Measurements from ENCODE around the gene FRYL. TPM values are rescaled to one million over a fixed set of nuclear protein-coding genes. Genes with fewer than 3 reads are reported as not detected.

Gene FRYL
- total and polyA plus RNA-seq, 7 experiments from 2014 or later = 25.4 to 126 (median 102) TPM

- Histone ChIP-seq H3K4me1 (ENCODE audit: control insufficient read depth in 2 of 2, insufficient read depth in 2 of 2, low read length in 2 of 2) (no peaks in the 10 kb centered on the region), H3K4me3 (ENCODE audit: low read length) (no peak overlapping the region), H3K27me3 (ENCODE audit: control insufficient read depth in 2 of 2, insufficient read depth in 2 of 2, low read length in 2 of 2) (no peaks in the 10 kb centered on the region), H3K9me3 (ENCODE audit: control insufficient read depth in 2 of 3, low read length in 3 of 3) (no peaks in the 10 kb centered on the region), H3K27ac (ENCODE audit: low read depth, low read length) (no peak overlapping the region), H3K36me3 (ENCODE audit: control insufficient read depth in 2 of 3, insufficient read depth in 3 of 3, low read length in 3 of 3) (peaks cover 0 to 20% (median 0%) of the 10 kb centered on the region in 3 experiments)
- intact Hi-C loops (cut with micrococcal nuclease) = no loop called here
- peaks cover 0 to 41% (median 11%) of the 10 kb centered on the region in 5 donors for H3K36me3 Mint-ChIP-seq
- H3K4me1 Mint-ChIP-seq = peaks cover 0 to 5% (median 0%) of the 10 kb centered on the region in 7 donors
- ChIA-PET CTCF (no interaction called here), POLR2A (no interaction called here)
- DNase-seq (no peak), ATAC-seq (no peak)
- H3K4me3 Mint-ChIP-seq = no peak overlapping the region
- no peaks in the 10 kb centered on the region for H3K27me3 Mint-ChIP-seq
- H3K27ac Mint-ChIP-seq = peak overlapping the region in 2 of 9 donors; percentile 2 to 38
- no peaks in the 10 kb centered on the region for H3K9me3 Mint-ChIP-seq
Measured at GRCh38 chr4:48604527-48604926, 175.6 kb downstream of the FRYL start.

DNA sequence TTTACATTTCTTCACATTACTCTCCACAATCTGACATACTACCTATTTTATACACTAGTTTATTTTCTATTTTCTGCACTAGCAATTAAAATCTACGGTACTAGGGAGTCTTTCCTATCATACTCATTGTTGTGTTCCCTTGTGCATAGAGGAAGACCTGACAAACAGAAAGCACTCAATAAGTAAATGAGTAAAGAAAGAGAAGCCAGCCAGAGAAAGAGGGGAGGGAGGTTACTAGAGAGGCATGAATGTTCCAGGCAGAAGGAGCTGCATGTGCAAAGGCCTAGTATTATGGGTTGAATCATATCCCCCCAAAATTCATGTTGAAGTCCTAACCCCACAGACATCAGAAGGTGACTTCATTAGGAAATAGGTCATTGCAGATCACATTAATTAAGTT is 176.0 kb downstream of the FRYL start:
- no peak overlapping the region for H3K4me3 Mint-ChIP-seq
- Histone ChIP-seq H3K27me3 (ENCODE audit: control insufficient read depth in 2 of 2, insufficient read depth in 2 of 2, low read length in 2 of 2) (no peaks in the 10 kb centered on the region), H3K4me1 (ENCODE audit: control insufficient read depth in 2 of 2, insufficient read depth in 2 of 2, low read length in 2 of 2) (no peaks in the 10 kb centered on the region), H3K27ac (ENCODE audit: low read depth, low read length) (no peak overlapping the region), H3K36me3 (ENCODE audit: control insufficient read depth in 2 of 3, insufficient read depth in 3 of 3, low read length in 3 of 3) (peaks cover 0 to 20% (median 0%) of the 10 kb centered on the region in 3 experiments), H3K4me3 (ENCODE audit: low read length) (no peak overlapping the region), H3K9me3 (ENCODE audit: control insufficient read depth in 2 of 3, low read length in 3 of 3) (no peaks in the 10 kb centered on the region)
- peaks cover 0 to 46% (median 9%) of the 10 kb centered on the region in 5 donors for H3K36me3 Mint-ChIP-seq
- intact Hi-C loops (cut with micrococcal nuclease) = no loop called here
- ATAC-seq = no peak
- peaks cover 0 to 5% (median 0%) of the 10 kb centered on the region in 7 donors for H3K4me1 Mint-ChIP-seq
- no peaks in the 10 kb centered on the region for H3K27me3 Mint-ChIP-seq
- no peaks in the 10 kb centered on the region for H3K9me3 Mint-ChIP-seq
- CTCF ChIA-PET = no interaction called here
- DNase-seq = no peak
- POLR2A ChIA-PET = no interaction called here
- H3K27ac Mint-ChIP-seq = peak overlapping the region in 3 of 9 donors; percentile 25 to 80 (median 38)

DNA sequence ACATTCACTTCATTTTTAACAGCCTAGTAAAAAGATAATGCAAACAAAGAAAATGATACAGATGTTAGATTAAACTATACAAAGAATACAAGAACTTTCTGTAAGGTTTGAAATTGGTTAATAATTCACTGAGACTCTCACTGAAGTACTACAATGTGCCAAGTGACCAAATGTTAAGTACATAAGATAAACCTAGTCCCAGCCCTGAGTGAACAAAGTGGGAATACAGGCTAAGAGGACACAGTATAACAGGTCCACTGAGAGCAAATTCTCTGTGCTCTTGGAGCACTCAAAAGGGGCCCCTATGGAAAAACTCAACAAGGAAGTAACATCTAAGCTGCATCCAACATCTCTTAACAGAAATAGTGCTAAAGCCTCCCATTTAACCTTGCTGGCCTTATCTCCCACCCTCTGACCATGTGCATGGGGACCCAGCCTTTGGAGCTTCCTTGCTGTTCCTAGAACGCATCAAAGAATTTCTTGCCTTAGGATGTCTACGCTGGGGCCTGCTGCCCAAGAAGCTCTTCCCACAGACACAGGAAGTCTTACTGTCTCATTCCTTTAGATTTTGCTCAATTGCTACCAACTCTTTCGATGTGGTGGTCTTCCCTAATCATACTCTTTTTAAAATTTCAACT is 176.6 kb downstream of the FRYL start:
- intact Hi-C loops (cut with micrococcal nuclease) = no loop called here

DNA sequence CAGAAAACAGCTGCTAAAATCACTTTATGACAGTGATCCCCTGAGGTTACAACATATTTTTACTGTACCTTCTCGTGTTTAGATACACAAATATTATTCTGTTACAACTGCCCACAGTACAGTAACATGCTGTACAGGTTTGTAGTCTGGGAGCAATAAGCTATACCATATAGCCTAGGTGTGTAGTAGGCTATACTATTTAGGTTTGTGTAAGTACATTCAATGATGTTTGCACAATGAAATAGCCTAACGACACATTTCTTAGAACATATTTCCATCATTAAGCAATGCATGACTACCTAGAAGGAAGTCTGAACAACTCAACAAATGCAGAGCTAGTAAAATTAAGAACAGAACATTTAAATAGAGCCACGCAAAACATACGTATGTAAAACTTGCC is 177.3 kb downstream of the FRYL start:
- Mint-ChIP-seq H3K27me3 (no peaks in the 10 kb centered on the region), H3K4me3 (no peak overlapping the region), H3K4me1 (peaks cover 0 to 5% (median 0%) of the 10 kb centered on the region in 7 donors), H3K36me3 (peaks cover 0 to 47% (median 6%) of the 10 kb centered on the region in 5 donors), H3K9me3 (no peaks in the 10 kb centered on the region), H3K27ac (no peak overlapping the region)
- H3K9me3 ChIP-seq (ENCODE audit: control insufficient read depth in 2 of 3, low read length in 3 of 3) = no peaks in the 10 kb centered on the region
- CTCF ChIA-PET = interaction anchor here (0.5 to 0.6 kb wide), 3 partner anchors 40 to 1210 kb away, joined by 3 to 6 read pairs (median 3); no protein-coding TSS in a partner anchor
- H3K27ac ChIP-seq (ENCODE audit: low read depth, low read length) = no peak overlapping the region
- H3K4me1 ChIP-seq (ENCODE audit: control insufficient read depth in 2 of 2, insufficient read depth in 2 of 2, low read length in 2 of 2) = no peaks in the 10 kb centered on the region
- no peak overlapping the region for H3K4me3 ChIP-seq (ENCODE audit: low read length)
- POLR2A ChIA-PET = interaction anchor here (0.6 kb wide), 1 partner anchor 161 kb away, joined by 6 read pairs; no protein-coding TSS in a partner anchor
- peaks cover 0 to 20% (median 0%) of the 10 kb centered on the region in 3 experiments for H3K36me3 ChIP-seq (ENCODE audit: control insufficient read depth in 2 of 3, insufficient read depth in 3 of 3, low read length in 3 of 3)
- ATAC-seq = no peak
- DNase-seq = no peak
- no peaks in the 10 kb centered on the region for H3K27me3 ChIP-seq (ENCODE audit: control insufficient read depth in 2 of 2, insufficient read depth in 2 of 2, low read length in 2 of 2)
- intact Hi-C loops (cut with micrococcal nuclease) = no loop called here

More for the DNA sequence above, 176.6 kb downstream of the FRYL start:
- no peaks in the 10 kb centered on the region for H3K4me1 ChIP-seq (ENCODE audit: control insufficient read depth in 2 of 2, insufficient read depth in 2 of 2, low read length in 2 of 2)
- no peak overlapping the region for H3K4me3 ChIP-seq (ENCODE audit: low read length)
- Mint-ChIP-seq H3K27ac (peak overlapping the region in 4 of 9 donors; percentile 25 to 80 (median 62)), H3K9me3 (no peaks in the 10 kb centered on the region), H3K4me1 (peaks cover 0 to 5% (median 0%) of the 10 kb centered on the region in 7 donors), H3K36me3 (peaks cover 0 to 49% (median 5%) of the 10 kb centered on the region in 5 donors), H3K27me3 (no peaks in the 10 kb centered on the region), H3K4me3 (no peak overlapping the region)
- peaks cover 0 to 20% (median 0%) of the 10 kb centered on the region in 3 experiments for H3K36me3 ChIP-seq (ENCODE audit: control insufficient read depth in 2 of 3, insufficient read depth in 3 of 3, low read length in 3 of 3)
- no peaks in the 10 kb centered on the region for H3K9me3 ChIP-seq (ENCODE audit: control insufficient read depth in 2 of 3, low read length in 3 of 3)
- no peak for ATAC-seq
- POLR2A ChIA-PET = no interaction called here
- no peaks in the 10 kb centered on the region for H3K27me3 ChIP-seq (ENCODE audit: control insufficient read depth in 2 of 2, insufficient read depth in 2 of 2, low read length in 2 of 2)
- CTCF ChIA-PET = interaction anchor here (0.5 kb wide), 1 partner anchor 1211 kb away, joined by 6 read pairs; no protein-coding TSS in a partner anchor
- H3K27ac ChIP-seq (ENCODE audit: low read depth, low read length) = no peak overlapping the region
- DNase-seq = no peak

GRCh38 chr4:48602222-48602621 is 177.9 kb downstream of the FRYL start:
- peaks cover 0 to 5% (median 0%) of the 10 kb centered on the region in 7 donors for H3K4me1 Mint-ChIP-seq
- Histone ChIP-seq H3K27me3 (ENCODE audit: control insufficient read depth in 2 of 2, insufficient read depth in 2 of 2, low read length in 2 of 2) (no peaks in the 10 kb centered on the region), H3K4me1 (ENCODE audit: control insufficient read depth in 2 of 2, insufficient read depth in 2 of 2, low read length in 2 of 2) (no peaks in the 10 kb centered on the region), H3K4me3 (ENCODE audit: low read length) (no peak overlapping the region), H3K9me3 (ENCODE audit: control insufficient read depth in 2 of 3, low read length in 3 of 3) (no peaks in the 10 kb centered on the region), H3K36me3 (ENCODE audit: control insufficient read depth in 2 of 3, insufficient read depth in 3 of 3, low read length in 3 of 3) (peaks cover 0 to 20% (median 0%) of the 10 kb centered on the region in 3 experiments), H3K27ac (ENCODE audit: low read depth, low read length) (no peak overlapping the region)
- no peak for ATAC-seq
- peak overlapping the region in 1 of 9 donors; percentile 51 for H3K27ac Mint-ChIP-seq
- ChIA-PET POLR2A (interaction anchor here (0.6 kb wide), 1 partner anchor 162 kb away, joined by 6 read pairs; no protein-coding TSS in a partner anchor), CTCF (interaction anchor here (0.6 kb wide), 1 partner anchor 48 kb away, joined by 3 read pairs; no protein-coding TSS in a partner anchor)
- peaks cover 0 to 45% (median 6%) of the 10 kb centered on the region in 5 donors for H3K36me3 Mint-ChIP-seq
- H3K27me3 Mint-ChIP-seq = no peaks in the 10 kb centered on the region
- no peak for DNase-seq
- intact Hi-C loops (cut with micrococcal nuclease) = no loop called here
- no peak overlapping the region for H3K4me3 Mint-ChIP-seq
- H3K9me3 Mint-ChIP-seq = no peaks in the 10 kb centered on the region

GRCh38 chr4:48596336-48596735 is 183.7 kb downstream of the FRYL start:
- Mint-ChIP-seq H3K27me3 (no peaks in the 10 kb centered on the region), H3K4me3 (no peak overlapping the region), H3K36me3 (peaks cover 0 to 32% (median 13%) of the 10 kb centered on the region in 5 donors), H3K4me1 (peaks cover 0 to 5% (median 5%) of the 10 kb centered on the region in 7 donors), H3K9me3 (no peaks in the 10 kb centered on the region), H3K27ac (no peak overlapping the region)
- no peaks in the 10 kb centered on the region for H3K27me3 ChIP-seq (ENCODE audit: control insufficient read depth in 2 of 2, insufficient read depth in 2 of 2, low read length in 2 of 2)
- CTCF ChIA-PET = no interaction called here
- no peak for ATAC-seq
- POLR2A ChIA-PET = no interaction called here
- intact Hi-C loops (cut with micrococcal nuclease) = no loop called here
- no peak overlapping the region for H3K4me3 ChIP-seq (ENCODE audit: low read length)
- H3K9me3 ChIP-seq (ENCODE audit: control insufficient read depth in 2 of 3, low read length in 3 of 3) = no peaks in the 10 kb centered on the region
- no peak overlapping the region for H3K27ac ChIP-seq (ENCODE audit: low read depth, low read length)
- peaks cover 0 to 19% (median 0%) of the 10 kb centered on the region in 3 experiments for H3K36me3 ChIP-seq (ENCODE audit: control insufficient read depth in 2 of 3, insufficient read depth in 3 of 3, low read length in 3 of 3)
- no peaks in the 10 kb centered on the region for H3K4me1 ChIP-seq (ENCODE audit: control insufficient read depth in 2 of 2, insufficient read depth in 2 of 2, low read length in 2 of 2)
- no peak for DNase-seq

Measured in naive thymus-derived CD4-positive, alpha-beta T cell (primary cell).